ENCODE data around the gene PCSK6.

PCSK6 gene

GRCh38 chr15:101535170-101535902 is 45.8 kb upstream of the PCSK6 start:
- DNase-seq (ENCODE audit: low read depth) = no peak
- TF ChIP-seq CTCF (conservative IDR thresholded peaks at IDR 0.05; ENCODE audit: low read depth, low read length) = no peak
- H3K4me3 ChIP-seq (ENCODE audit: low read depth, low read length) = no peak overlapping the region

GRCh38 chr15:101534376-101534970 is 45.0 kb upstream of the PCSK6 start:
- H3K4me3 ChIP-seq (ENCODE audit: low read depth, low read length) = no peak overlapping the region
- TF ChIP-seq CTCF (conservative IDR thresholded peaks at IDR 0.05; ENCODE audit: low read depth, low read length) = no peak
- DNase-seq (ENCODE audit: low read depth) = no peak

GRCh38 chr15:101533371-101534140 is 44.0 kb upstream of the PCSK6 start:
- TF ChIP-seq CTCF (conservative IDR thresholded peaks at IDR 0.05; ENCODE audit: low read depth, low read length) = no peak

GRCh38 chr15:101532865-101533264 is 43.4 kb upstream of the PCSK6 start:
- H3K4me3 ChIP-seq (ENCODE audit: low read depth, low read length) = no peak overlapping the region
- no peak for DNase-seq (ENCODE audit: low read depth)
- no peak for TF ChIP-seq CTCF (conservative IDR thresholded peaks at IDR 0.05; ENCODE audit: low read depth, low read length)

More at GRCh38 chr15:101533371-101534140, 44.0 kb upstream of the PCSK6 start:
- no peak for DNase-seq (ENCODE audit: low read depth)
- no peak overlapping the region for H3K4me3 ChIP-seq (ENCODE audit: low read depth, low read length)

- no peak for DNase-seq (ENCODE audit: low read depth)
- TF ChIP-seq CTCF (conservative IDR thresholded peaks at IDR 0.05; ENCODE audit: low read depth, low read length) = no peak
- H3K4me3 ChIP-seq (ENCODE audit: low read depth, low read length) = no peak overlapping the region
These were observed 41.7 kb upstream of the PCSK6 start for GRCh38 chr15:101531170-101531569.

- no peak for DNase-seq (ENCODE audit: low read depth)
- TF ChIP-seq CTCF (conservative IDR thresholded peaks at IDR 0.05; ENCODE audit: low read depth, low read length) = no peak
These were observed 40.9 kb upstream of the PCSK6 start for GRCh38 chr15:101530224-101530958.

More at GRCh38 chr15:101530224-101530958, 40.9 kb upstream of the PCSK6 start:
- no peak overlapping the region for H3K4me3 ChIP-seq (ENCODE audit: low read depth, low read length)
